H1 (cell line): Measurements from ENCODE around the gene TUBGCP5. TPM values are rescaled to one million over a fixed set of nuclear protein-coding genes. Genes with fewer than 3 reads are reported as not detected.

Experiments used
- CTCF ChIA-PET: fragments of 300-600 bp; sonication (Branson Sonifier 250); formaldehyde crosslinking; loops from one replicate; lab custom pipeline; 2021; ENCODE audit not compliant: partially characterized antibody; lab: Charles Lee
- POLR2A ChIA-PET: fragments of 300-600 bp; sonication (Branson Sonifier 250); formaldehyde crosslinking; loops from one replicate; lab custom pipeline; 2021; ENCODE audit warnings: inconsistent platforms; ENCODE audit not compliant: partially characterized antibody; lab: Charles Lee
- DNase-seq, 2 experiments: peaks; one replicate each; pipeline versions ENCODE4 v3.0.0 to v3.0.0-alpha.2; 2010 to 2022; ENCODE audit warnings: low spot score in 2 of 2, low read depth in 1 of 2, mixed read lengths in 1 of 2
- FAIRE-seq: peaks from 2 replicates; lab custom pipeline; 2011; peaks lifted over from hg19 to GRCh38; lab: Jason Lieb, UNC
- H2AFZ ChIP-seq: 2 replicates; pipeline ENCODE4 v1.8.1; 2012; ENCODE audit warnings: low read length, inconsistent platforms
- H2AK5ac ChIP-seq: 2 replicates; pipeline ENCODE4 v1.6.1; 2013; ENCODE audit warnings: low read depth, low read length
- H2BK120ac ChIP-seq: replicated peaks from 2 replicates; pipeline ENCODE3; 2013; ENCODE audit warnings: low read depth, low read length, inconsistent platforms
- H2BK12ac ChIP-seq: 2 replicates; pipeline ENCODE4 v1.6.1; 2013; ENCODE audit warnings: low read depth, low read length
- H2BK15ac ChIP-seq: 2 replicates; pipeline ENCODE4 v1.6.1; 2013; ENCODE audit warnings: low read length
- H2BK20ac ChIP-seq: 2 replicates; pipeline ENCODE4 v1.6.1; 2013; ENCODE audit warnings: low read length
- H2BK5ac ChIP-seq: 2 replicates; pipeline ENCODE4 v1.6.1; 2013; ENCODE audit warnings: low read depth, low read length
- H3K14ac ChIP-seq: 2 replicates; pipeline ENCODE4 v1.6.1; 2013; ENCODE audit warnings: inconsistent platforms; ENCODE audit not compliant: insufficient read length
- H3K18ac ChIP-seq: 2 replicates; pipeline ENCODE4 v1.6.1; 2013; ENCODE audit warnings: low read length; ENCODE audit errors: extremely low read depth
- H3K23ac ChIP-seq: 2 replicates; pipeline ENCODE4 v1.6.1; 2013; ENCODE audit warnings: inconsistent platforms; ENCODE audit not compliant: insufficient read length
- H3K23me2 ChIP-seq: 2 replicates; pipeline ENCODE4 v1.6.1; 2013; ENCODE audit warnings: low read depth, low read length
- H3K27ac ChIP-seq: 2 replicates; pipeline ENCODE4 v1.6.1; 2011; ENCODE audit warnings: low read depth, low read length, inconsistent platforms
- H3K27me3 ChIP-seq, 4 experiments: replicated peaks in 1 of 4; 1 replicate in 1 of 4; 2 replicates in 3 of 4; pipeline versions ENCODE4 v1.6.1 to v1.8.1; 2011 to 2013; ENCODE audit warnings: low read length in 3 of 4, mild to moderate bottlenecking in 3 of 4, inconsistent platforms in 2 of 4, mixed read lengths in 2 of 4, moderate library complexity in 1 of 4; ENCODE audit not compliant: control insufficient read depth in 3 of 4, insufficient read depth in 3 of 4; ENCODE audit errors: extremely low read depth in 1 of 4
- H3K36me3 ChIP-seq, 4 experiments: 2 replicates each; pipeline versions ENCODE4 v1.6.1 to v1.8.1; 2011 to 2013; ENCODE audit warnings: mild to moderate bottlenecking in 4 of 4, low read length in 3 of 4, moderate library complexity in 2 of 4, control low read depth in 1 of 4, inconsistent platforms in 1 of 4; ENCODE audit not compliant: insufficient read depth in 4 of 4, control insufficient read depth in 2 of 4
- H3K4ac ChIP-seq: replicated peaks from 2 replicates; pipeline ENCODE3; 2013; ENCODE audit warnings: low read length, low read depth, mixed read lengths, inconsistent platforms; ENCODE audit not compliant: insufficient read length
- H3K4me1 ChIP-seq, 4 experiments: replicated peaks in 1 of 4; 1 replicate in 1 of 4; 2 replicates in 3 of 4; pipeline versions ENCODE4 v1.6.1 to v1.8.1; 2011 to 2013; ENCODE audit warnings: low read length in 3 of 4, inconsistent platforms in 2 of 4, mixed read lengths in 1 of 4; ENCODE audit not compliant: insufficient read depth in 4 of 4, control insufficient read depth in 3 of 4
- H3K4me2 ChIP-seq, 2 experiments: 2 replicates each; pipeline versions ENCODE4 v1.6.1 to v1.8.1; 2011 to 2013; ENCODE audit warnings: low read depth in 2 of 2, low read length in 2 of 2, control low read depth in 1 of 2, inconsistent platforms in 1 of 2, mild to moderate bottlenecking in 1 of 2; ENCODE audit not compliant: insufficient read depth in 1 of 2
- H3K4me3 ChIP-seq, 4 experiments: fragments of 200-600, 300-600 bp in 1 of 4; sonication (generic), shearing (Covaris generic), sonication (Bioruptor Twin) in 1 of 4; 2 replicates each; pipeline versions ENCODE4 v1.5.1 to v1.8.1; 2011 to 2016; ENCODE audit warnings: low read length in 4 of 4, low read depth in 3 of 4, control low read depth in 2 of 4, inconsistent platforms in 2 of 4, mild to moderate bottlenecking in 2 of 4, mixed read lengths in 1 of 4, moderate library complexity in 1 of 4; ENCODE audit not compliant: insufficient read depth in 2 of 4; ENCODE audit errors: extremely low read depth in 1 of 4
- H3K56ac ChIP-seq: replicated peaks from 2 replicates; pipeline ENCODE3; 2013; ENCODE audit warnings: low read depth, mild to moderate bottlenecking, mixed read lengths, low read length, inconsistent platforms; ENCODE audit not compliant: insufficient read length
- H3K79me1 ChIP-seq: 2 replicates; pipeline ENCODE4 v1.6.1; 2013; ENCODE audit warnings: low read depth, low read length, control low read depth
- H3K79me2 ChIP-seq, 2 experiments: 2 replicates each; pipeline versions ENCODE4 v1.6.1 to v1.8.1; 2012 to 2013; ENCODE audit warnings: low read length in 2 of 2, mild to moderate bottlenecking in 2 of 2, inconsistent platforms in 1 of 2; ENCODE audit not compliant: insufficient read depth in 2 of 2, control insufficient read depth in 1 of 2
- H3K9ac ChIP-seq, 4 experiments: replicated peaks in 1 of 4; 1 replicate in 1 of 4; 2 replicates in 3 of 4; pipeline versions ENCODE4 v1.6.1 to v1.8.1; 2011 to 2013; ENCODE audit warnings: low read depth in 3 of 4, low read length in 3 of 4, control low read depth in 2 of 4, mild to moderate bottlenecking in 2 of 4, moderate library complexity in 2 of 4, inconsistent platforms in 1 of 4; ENCODE audit errors: extremely low read depth in 1 of 4
- H3K9me3 ChIP-seq, 2 experiments: 2 replicates each; pipeline versions ENCODE4 v1.6.1 to v1.8.1; 2012 to 2013; ENCODE audit warnings: mild to moderate bottlenecking in 2 of 2, moderate library complexity in 2 of 2, control low read depth in 1 of 2, inconsistent platforms in 1 of 2, low read depth in 1 of 2, low read length in 1 of 2, mixed read lengths in 1 of 2; ENCODE audit not compliant: insufficient read depth in 2 of 2
- H4K20me1 ChIP-seq, 2 experiments: replicated peaks in 1 of 2; 2 replicates each; pipeline versions ENCODE3 to v1.8.1; 2011 to 2013; ENCODE audit warnings: inconsistent platforms in 2 of 2, low read length in 2 of 2, mild to moderate bottlenecking in 1 of 2; ENCODE audit not compliant: insufficient read depth in 2 of 2, control insufficient read depth in 1 of 2
- H4K5ac ChIP-seq: 2 replicates; pipeline ENCODE4 v1.6.1; 2013; ENCODE audit warnings: low read length, low read depth, mixed read lengths, inconsistent platforms; ENCODE audit not compliant: insufficient read length
- H4K8ac ChIP-seq: 2 replicates; pipeline ENCODE4 v1.8.0; 2013; ENCODE audit warnings: mild to moderate bottlenecking, moderate library complexity, low read length, inconsistent platforms; ENCODE audit not compliant: insufficient read depth; ENCODE audit errors: extremely low read depth
- H4K91ac ChIP-seq: replicated peaks from 2 replicates; pipeline ENCODE3; 2013; ENCODE audit warnings: low read length, mixed read lengths, inconsistent platforms; ENCODE audit not compliant: insufficient read length
- BCL11A ChIP-seq, 2 experiments: IDR thresholded peaks; one replicate each; pipeline ENCODE4 v1.6.1; 2011; ENCODE audit warnings: low read depth in 2 of 2, low read length in 2 of 2, mild to moderate bottlenecking in 2 of 2
- POLR2A ChIP-seq, 2 experiments: IDR thresholded peaks; 1 replicate in 1 of 2; 2 replicates in 1 of 2; pipeline ENCODE4 v1.6.1; 2011; ENCODE audit warnings: low read depth in 2 of 2, low read length in 2 of 2, mild to moderate bottlenecking in 2 of 2; ENCODE audit errors: control extremely low read depth in 1 of 2
- WGBS, 2 experiments: shearing (Covaris generic) in 1 of 2; methylation state at CpG; one replicate each; pipeline versions ENCODE4 v1.1.6 to v1.1.7; 2013 to 2015; ENCODE audit warnings: low lambda C conversion rate in 2 of 2, mixed read lengths in 2 of 2, inconsistent platforms in 1 of 2, low coverage in 1 of 2, missing lambda C conversion rate in 1 of 2; ENCODE audit not compliant: insufficient replicate concordance in 2 of 2, insufficient coverage in 1 of 2, insufficient read length in 1 of 2; ENCODE audit errors: extremely low coverage in 1 of 2, missing lambda C conversion rate in 1 of 2; 5-methylcytosine and 5-hydroxymethylcytosine counted together
- polyA plus RNA-seq, 7 experiments: library from polyadenylated mRNA; depleted of rRNA in 3 of 7; stranded (reverse) in 5 of 7; unstranded in 2 of 7; fragments of >200 nt in 5 of 7; fragments of 200-250 nt in 2 of 7; gene quantifications; 1 replicate in 5 of 7; 2 replicates in 1 of 7; 4 replicates in 1 of 7; pipeline versions ENCODE4 v1.2.1 to v1.2.3, GENCODE V29; 2011 to 2013; ENCODE audit warnings: missing spikeins in 2 of 7, mixed read lengths in 2 of 7
- total RNA-seq: library from RNA; stranded (reverse); fragmentation: NEBNext Ultra II Directional; extraction: Animal tissue kit (Norgen Biotek cat#: 25700); gene quantifications from 2 replicates; pipeline ENCODE4 v1.2.1, GENCODE V29; 2021

TUBGCP5 gene
- total and polyA plus RNA-seq, 2 of the 8 experiments (the other 6 are each of a cell fraction or from before 2014, with no cell fraction given), result 6.3 to 12.5 TPM

- Histone ChIP-seq H4K8ac (no peak overlapping the region), H3K79me1 (no peaks in the 10 kb centered on the region), H3K9me3 (peaks cover 0 to 32% of the 10 kb centered on the region in 2 experiments; a peak in 3 of 4 replicates), H2BK5ac (no peak overlapping the region), H3K79me2 (no peaks in the 10 kb centered on the region), H3K18ac (no peak overlapping the region), H2BK12ac (no peak overlapping the region), H2BK20ac (no peak overlapping the region), H3K14ac (no peak overlapping the region), H3K4ac (no peak overlapping the region), H3K4me1 (no peaks in the 10 kb centered on the region), H4K5ac (no peak overlapping the region), H3K4me2 (no peak overlapping the region), H3K27me3 (no peaks in the 10 kb centered on the region), H3K4me3 (no peak overlapping the region), H3K23me2 (no peaks in the 10 kb centered on the region), H3K56ac (no peak overlapping the region), H3K36me3 (no peaks in the 10 kb centered on the region), H3K9ac (no peak overlapping the region), H4K91ac (no peak overlapping the region), H2BK15ac (no peak overlapping the region), H3K27ac (no peak overlapping the region), H2AK5ac (no peak overlapping the region), H2AFZ (no peak overlapping the region), H2BK120ac (no peak overlapping the region), H4K20me1 (no peaks in the 10 kb centered on the region), H3K23ac (no peak overlapping the region)
- POLR2A ChIA-PET, result no interaction called here
- 50% methylated on average over 1 of the region's 1 CpG; no CpG with 5 or more reads in 1 of the 2 experiments for whole genome bisulfite sequencing, 2 experiments
- TF ChIP-seq BCL11A (IDR thresholded peaks at IDR 0.05; ENCODE audit: low read depth in 2 of 2, low read length in 2 of 2) (no peak), POLR2A (IDR thresholded peaks at IDR 0.05; ENCODE audit: control extremely low read depth in 1 of 2, low read depth in 2 of 2, low read length in 2 of 2) (no peak)
- CTCF ChIA-PET, result interaction anchor here (0.6 to 1.2 kb wide), 2 partner anchors 36 to 1056 kb away, joined by 3 read pairs; no protein-coding TSS in a partner anchor
- DNase-seq, result no peak
- FAIRE-seq, result no peak
Observed at GRCh38 chr15:23072633-23073032, 33.3 kb upstream of the TUBGCP5 start.
